Measurements from ENCODE around the gene SLC5A8.

GRCh38 chr12:101115326-101115725 is 94.7 kb downstream of the SLC5A8 start:
- TF ChIP-seq EZH2 (IDR thresholded peaks at IDR 0.05; ENCODE audit: borderline replicate concordance): no peak
- TF ChIP-seq CTCF (IDR thresholded peaks at IDR 0.05; ENCODE audit: poor library complexity): no peak
